Colonic mucosa (tissue), 4 donors: ENCODE data around the gene TPST1. TPM values are rescaled to one million over a fixed set of nuclear protein-coding genes. Genes with fewer than 3 reads are reported as not detected.
"Not testable (repeated sequence)": the region's sequence is repeated elsewhere in the genome, so short reads cannot be mapped to it uniquely, and the experiment has no call there.

ENCODE experiments used
- DNase-seq: peaks from one replicate; pipeline ENCODE4 v3.0.0-alpha.2; 2020
- H3K27ac ChIP-seq: fragments of 200-600 bp; one replicate; pipeline ENCODE4 v1.8.0; 2021
- H3K27me3 ChIP-seq: fragments of 200-600 bp; one replicate; pipeline ENCODE4 v1.8.0; 2021
- H3K36me3 ChIP-seq: fragments of 200-600 bp; one replicate; pipeline ENCODE4 v1.8.0; 2021
- H3K4me1 ChIP-seq: fragments of 200-600 bp; one replicate; pipeline ENCODE4 v1.8.0; 2021; ENCODE audit warnings: mild to moderate bottlenecking
- H3K4me3 ChIP-seq: fragments of 200-600 bp; one replicate; pipeline ENCODE4 v1.8.0; 2021
- H3K9ac ChIP-seq, 2 donors: one replicate each; pipeline ENCODE4 v1.7.0; 2013; ENCODE audit warnings: control low read depth in 2 of 2, low read depth in 2 of 2, low read length in 2 of 2
- H3K9me3 ChIP-seq: fragments of 200-600 bp; one replicate; pipeline ENCODE4 v1.8.0; 2021
- intact Hi-C: fragments of 100-400 bp; cut with DNase I; formaldehyde crosslinking; loops from one replicate; pipeline ENCODE4 v1.14.1; 2022
- total RNA-seq, 2 donors: library from RNA; stranded (reverse); fragmentation: NEBNext Ultra II Directional in 1 of 2; extraction: Animal tissue kit (Norgen Biotek cat#: 25700) in 1 of 2; gene quantifications; one replicate each; pipeline ENCODE4 v1.2.1, GENCODE V29; 2021
- TF ChIP-seq, protein P1 (sequence below): fragments of 200-600 bp; IDR thresholded peaks from one replicate; pipeline ENCODE4 v1.8.0; 2022; ENCODE audit warnings: antibody characterized with exemption, mild to moderate bottlenecking
- donor health status: healthy.
- donor health status: DM: no; HTN: no; CAD: no.
- donor health status: DM: no; HTN: no; CAD: no.

TPST1 gene
- total RNA-seq, 2 donors from 2014 or later: 3.6 to 6.1 TPM

DNA sequence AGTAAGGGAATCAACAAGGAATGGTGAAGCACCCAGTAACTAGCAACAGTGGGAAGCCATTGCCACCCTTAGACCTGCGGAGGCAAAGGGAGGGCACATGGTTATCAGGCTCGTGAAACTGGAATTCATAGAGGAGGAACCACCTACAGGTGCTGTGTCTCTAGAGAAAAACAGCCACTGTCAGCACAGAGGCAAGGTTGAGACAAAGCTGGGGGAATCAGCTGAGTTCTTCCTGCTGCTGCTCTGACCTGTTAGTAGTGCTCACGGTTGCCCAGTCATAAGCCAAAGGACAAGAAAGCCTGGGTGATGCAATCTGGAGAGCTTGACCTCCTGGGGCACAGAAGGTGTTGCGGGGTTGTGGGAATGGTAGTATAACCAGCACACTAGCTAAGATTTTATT, 110.1 kb downstream of the TPST1 start:
- Histone ChIP-seq H3K9me3 (no peaks in the 10 kb centered on the region), H3K9ac (no peak overlapping the region), H3K27ac (no peak overlapping the region), H3K36me3 (no peaks in the 10 kb centered on the region), H3K4me3 (no peak overlapping the region), H3K27me3 (no peaks in the 10 kb centered on the region), H3K4me1 (no peaks in the 10 kb centered on the region)
- DNase-seq: no peak
- TF ChIP-seq, protein P1, sequence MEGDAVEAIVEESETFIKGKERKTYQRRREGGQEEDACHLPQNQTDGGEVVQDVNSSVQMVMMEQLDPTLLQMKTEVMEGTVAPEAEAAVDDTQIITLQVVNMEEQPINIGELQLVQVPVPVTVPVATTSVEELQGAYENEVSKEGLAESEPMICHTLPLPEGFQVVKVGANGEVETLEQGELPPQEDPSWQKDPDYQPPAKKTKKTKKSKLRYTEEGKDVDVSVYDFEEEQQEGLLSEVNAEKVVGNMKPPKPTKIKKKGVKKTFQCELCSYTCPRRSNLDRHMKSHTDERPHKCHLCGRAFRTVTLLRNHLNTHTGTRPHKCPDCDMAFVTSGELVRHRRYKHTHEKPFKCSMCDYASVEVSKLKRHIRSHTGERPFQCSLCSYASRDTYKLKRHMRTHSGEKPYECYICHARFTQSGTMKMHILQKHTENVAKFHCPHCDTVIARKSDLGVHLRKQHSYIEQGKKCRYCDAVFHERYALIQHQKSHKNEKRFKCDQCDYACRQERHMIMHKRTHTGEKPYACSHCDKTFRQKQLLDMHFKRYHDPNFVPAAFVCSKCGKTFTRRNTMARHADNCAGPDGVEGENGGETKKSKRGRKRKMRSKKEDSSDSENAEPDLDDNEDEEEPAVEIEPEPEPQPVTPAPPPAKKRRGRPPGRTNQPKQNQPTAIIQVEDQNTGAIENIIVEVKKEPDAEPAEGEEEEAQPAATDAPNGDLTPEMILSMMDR: no peak
- intact Hi-C loops: no loop called here

DNA sequence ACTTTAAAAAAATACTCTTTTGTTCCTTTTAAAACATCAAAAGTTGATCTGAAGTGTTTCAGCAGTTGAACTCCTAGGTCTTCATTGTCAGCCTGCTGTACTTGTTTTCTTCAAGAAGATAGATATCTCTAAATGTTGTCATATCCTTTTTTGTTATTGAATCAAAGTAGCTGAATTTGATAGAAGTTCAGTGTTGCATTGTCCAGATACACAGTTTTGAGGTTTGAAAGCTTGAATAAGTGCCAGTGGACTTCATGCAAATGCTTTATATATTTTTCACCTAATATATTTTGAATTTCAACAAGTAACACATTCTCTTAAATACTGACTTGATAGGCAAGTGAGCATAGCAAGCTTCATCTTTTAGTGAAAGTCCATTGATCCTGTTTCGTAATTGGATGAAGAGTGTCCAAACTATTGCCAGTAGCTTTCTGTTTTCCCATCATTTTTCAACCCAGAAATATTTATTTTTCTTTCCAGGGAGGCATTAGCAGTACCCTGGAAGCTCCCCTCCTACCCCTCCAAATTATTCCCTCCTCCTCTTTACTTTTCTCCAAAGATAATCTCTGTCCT, 114.4 kb downstream of the TPST1 start:
- TF ChIP-seq, protein P1: no peak
- Histone ChIP-seq H3K9ac (no peak overlapping the region), H3K27ac (no peak overlapping the region), H3K27me3 (no peaks in the 10 kb centered on the region), H3K4me1 (no peaks in the 10 kb centered on the region), H3K9me3 (no peaks in the 10 kb centered on the region), H3K36me3 (no peaks in the 10 kb centered on the region), H3K4me3 (no peak overlapping the region)
- intact Hi-C loops: no loop called here
- DNase-seq: no peak

DNA sequence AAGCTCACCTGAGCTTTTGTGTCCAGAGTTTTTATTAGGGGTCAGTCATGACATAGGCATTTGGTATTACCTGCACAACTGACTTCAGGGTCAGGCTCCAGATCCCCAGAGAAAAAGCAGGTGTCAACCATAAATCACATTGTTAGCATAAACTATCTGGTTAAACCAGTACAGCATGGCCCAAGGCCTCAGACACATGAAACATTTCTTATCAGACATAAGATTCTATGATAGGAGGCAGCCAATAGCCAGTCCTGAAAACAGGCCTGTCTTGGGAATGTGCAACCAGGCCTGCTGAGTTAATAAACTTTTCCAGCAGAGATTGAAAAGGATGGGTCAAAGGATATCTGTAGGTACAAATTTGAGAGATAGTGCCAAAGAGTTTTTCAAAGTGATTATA, 116.1 kb downstream of the TPST1 start:
- intact Hi-C loops: no loop called here
- no peak overlapping the region for H3K9ac ChIP-seq

DNA sequence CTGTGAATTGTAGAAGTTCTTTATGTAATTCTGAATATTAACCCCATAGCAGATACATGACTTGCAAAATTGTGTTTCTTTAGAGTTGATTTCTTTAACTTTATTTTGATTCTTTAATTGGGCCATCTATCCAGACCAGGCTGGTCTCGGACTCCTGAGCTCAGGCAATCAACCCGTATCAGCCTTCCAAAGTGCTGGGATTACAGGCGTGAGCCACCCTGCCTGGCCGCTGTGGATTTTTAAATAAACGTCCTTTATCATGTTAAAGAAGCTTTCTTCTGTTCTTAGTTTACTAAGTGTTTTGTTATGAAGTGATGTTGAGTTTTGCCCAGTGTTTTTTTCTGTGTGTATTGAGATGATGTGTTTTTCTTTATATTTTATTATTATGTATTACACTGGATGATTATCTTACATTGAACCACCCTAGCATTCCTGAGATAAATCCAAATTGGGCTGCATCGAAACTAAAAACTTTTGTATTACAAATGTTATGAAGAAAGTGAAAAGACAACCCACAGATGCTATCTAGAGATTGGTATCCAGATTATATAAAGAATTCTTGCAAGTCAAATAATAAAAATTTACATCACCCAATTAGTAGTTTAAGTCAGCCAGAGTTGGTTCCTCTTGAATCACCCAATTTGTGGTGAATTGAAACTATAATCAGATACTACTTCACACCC, 118.1 kb downstream of the TPST1 start:
- TF ChIP-seq, protein P1: no peak
- no peak overlapping the region for H3K27ac ChIP-seq
- no peaks in the 10 kb centered on the region for H3K4me1 ChIP-seq
- no peaks in the 10 kb centered on the region for H3K9me3 ChIP-seq
- intact Hi-C loops: no loop called here
- no peak for DNase-seq
- H3K9ac ChIP-seq: no peak overlapping the region
- no peak overlapping the region for H3K4me3 ChIP-seq
- H3K27me3 ChIP-seq: no peaks in the 10 kb centered on the region
- no peaks in the 10 kb centered on the region for H3K36me3 ChIP-seq

More for the DNA sequence above, 116.1 kb downstream of the TPST1 start:
- no peaks in the 10 kb centered on the region for H3K36me3 ChIP-seq
- no peak for DNase-seq
- H3K4me1 ChIP-seq: no peaks in the 10 kb centered on the region
- no peak overlapping the region for H3K4me3 ChIP-seq
- H3K9me3 ChIP-seq: no peaks in the 10 kb centered on the region
- TF ChIP-seq, protein P1: no peak
- no peaks in the 10 kb centered on the region for H3K27me3 ChIP-seq
- H3K27ac ChIP-seq: no peak overlapping the region

DNA sequence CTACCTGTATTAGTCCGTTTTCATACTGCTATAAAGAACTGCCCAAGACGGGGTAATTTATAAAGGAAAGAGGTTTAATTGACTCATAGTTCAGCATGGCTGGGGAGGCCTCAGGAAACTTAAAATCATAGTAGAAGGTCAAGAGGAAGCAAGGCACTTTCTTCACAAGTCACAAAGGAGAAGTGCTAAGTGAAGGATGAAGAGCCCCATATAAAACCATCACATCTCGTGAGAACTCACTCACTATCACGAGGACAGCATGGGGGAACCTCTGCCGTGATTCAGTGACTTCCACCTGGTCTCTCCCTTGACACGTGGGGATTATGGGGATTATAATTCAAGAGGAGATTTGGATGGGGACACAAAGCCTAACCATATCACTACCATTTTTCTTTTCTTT, 119.9 kb downstream of the TPST1 start:
- intact Hi-C loops, H3K9me3 ChIP-seq, H3K4me3 ChIP-seq, H3K27ac ChIP-seq, H3K36me3 ChIP-seq, H3K4me1 ChIP-seq, DNase-seq, H3K9ac ChIP-seq, H3K27me3 ChIP-seq: not testable (repeated sequence)

DNA sequence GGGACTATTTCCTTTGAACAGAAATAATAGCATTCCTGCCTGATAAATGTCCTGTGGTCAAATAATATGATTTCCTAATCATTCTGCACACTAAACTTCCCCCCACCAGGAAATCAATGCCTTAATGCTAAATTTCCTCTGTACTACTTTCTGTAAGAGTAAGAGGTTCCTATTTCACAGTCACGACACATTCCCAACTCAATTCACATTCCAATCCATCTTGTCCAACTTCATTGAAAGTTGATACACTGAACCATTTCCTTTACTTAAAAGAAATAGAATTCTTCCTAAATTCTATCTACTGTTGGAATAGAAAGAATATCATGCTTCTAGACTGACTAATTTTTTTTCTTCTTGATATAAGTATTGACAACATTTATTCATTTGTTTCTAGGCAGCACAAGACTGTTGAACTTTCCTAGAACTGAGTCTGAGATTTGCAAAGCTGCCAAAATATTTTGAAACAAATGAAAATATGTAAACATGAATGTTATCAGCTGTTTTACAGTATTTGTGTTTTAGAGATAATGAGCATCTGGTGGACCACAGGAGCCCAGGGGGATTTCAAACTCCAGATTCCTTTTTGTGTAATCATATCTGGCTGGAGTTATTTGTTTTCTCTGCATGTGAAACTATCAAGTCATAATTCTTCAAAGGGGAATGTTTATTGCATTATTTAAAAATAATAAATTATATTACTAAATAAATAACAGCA, 121.5 kb downstream of the TPST1 start:
- H3K27ac ChIP-seq: no peak overlapping the region
- TF ChIP-seq, protein P1: no peak

More for the DNA sequence above, 121.5 kb downstream of the TPST1 start:
- H3K4me1 ChIP-seq: no peaks in the 10 kb centered on the region
- H3K9me3 ChIP-seq: no peaks in the 10 kb centered on the region
- H3K4me3 ChIP-seq: no peak overlapping the region
- H3K27me3 ChIP-seq: no peaks in the 10 kb centered on the region
- intact Hi-C loops: no loop called here
- no peak overlapping the region for H3K9ac ChIP-seq
- DNase-seq: no peak
- no peaks in the 10 kb centered on the region for H3K36me3 ChIP-seq
